ENCODE results near the gene SPOCK1. TPM values are rescaled to one million over a fixed set of nuclear protein-coding genes. Genes with fewer than 3 reads are reported as not detected.

The SPOCK1 gene
- total and polyA plus RNA-seq, 2 donors (not counting 3 experiments of a cell fraction or from before 2014, with no cell fraction given), result 144 to 280 TPM

DNA sequence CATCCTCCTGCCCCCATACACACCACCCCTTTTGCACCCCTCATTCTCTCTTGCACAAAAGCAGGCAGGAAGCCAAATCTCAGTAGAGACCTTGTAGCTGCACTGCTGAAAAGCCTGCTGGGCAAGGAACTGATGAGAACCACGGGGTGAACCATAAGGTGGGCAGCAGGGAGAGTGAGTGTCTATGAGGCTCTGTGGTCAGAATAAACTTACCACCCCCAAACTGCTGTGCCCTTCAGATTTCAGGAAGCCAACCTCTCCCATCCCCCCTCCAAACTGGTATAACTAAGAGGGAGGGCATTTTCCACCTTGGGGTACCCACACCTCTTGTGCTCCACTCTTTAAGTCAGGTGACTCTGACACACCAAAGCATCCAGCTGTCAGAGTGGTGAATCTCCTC is 471.4 kb downstream of the SPOCK1 start:
- Histone ChIP-seq H3K27ac (ENCODE audit: insufficient read depth, low read depth, low read length) (no peak overlapping the region), H4K20me1 (replicated peaks; ENCODE audit: control insufficient read depth, extremely low read depth, insufficient read depth, low read length) (peaks cover 2% of the 10 kb centered on the region), H3K79me2 (ENCODE audit: control insufficient read depth, insufficient read depth, low read length) (no peaks in the 10 kb centered on the region), H2AFZ (ENCODE audit: low read depth, low read length) (no peak overlapping the region), H3K27me3 (ENCODE audit: control insufficient read depth in 2 of 2, insufficient read depth in 2 of 2, low read length in 2 of 2) (no peaks in the 10 kb centered on the region), H3K4me1 (ENCODE audit: control insufficient read depth, extremely low read depth, insufficient read depth, low read length) (peaks cover 3% of the 10 kb centered on the region), H3K9me3 (replicated peaks; ENCODE audit: control insufficient read depth, insufficient read depth, low read length) (no peaks in the 10 kb centered on the region), H3K9ac (replicated peaks; ENCODE audit: extremely low read depth, insufficient read depth, low read length) (no peak overlapping the region), H3K4me2 (ENCODE audit: insufficient read depth, low read length) (no peak overlapping the region), H3K36me3 (ENCODE audit: control insufficient read depth in 2 of 2, extremely low read depth in 1 of 2, insufficient read depth in 2 of 2, low read length in 2 of 2) (no peaks in the 10 kb centered on the region), H3K9me1 (replicated peaks; ENCODE audit: control insufficient read depth, extremely low read depth, insufficient read depth, low read length) (no peaks in the 10 kb centered on the region), H3K4me3 (replicated peaks in 1 of 3; ENCODE audit: insufficient read depth in 1 of 3, low read depth in 1 of 3, low read length in 3 of 3) (no peak overlapping the region)
- ChIA-PET POLR2A (no interaction called here), CTCF (interaction anchor here (0.6 kb wide), 1 partner anchor 751 kb away, joined by 3 read pairs; no protein-coding TSS in a partner anchor)
- BruUV-seq (replicated peaks), result no TSS peak
- dilution Hi-C loops (cut with MboI; ENCODE audit: extremely low pct_ligation_motif_present, low sequenced_read_pairs) (no loop called here), intact Hi-C loops (cut with micrococcal nuclease) (no loop called here)
- TF ChIP-seq POLR2AphosphoS5 (IDR thresholded peaks at IDR 0.05; ENCODE audit: insufficient read depth, low read depth, low read length) (no peak), EZH2 (IDR thresholded peaks at IDR 0.05; ENCODE audit: borderline replicate concordance, low read depth, low read length, severe bottlenecking) (no peak), GATA2 (IDR thresholded peaks at IDR 0.05; ENCODE audit: insufficient read depth, insufficient read length, low read depth, low read length) (no peak), POLR2A (IDR thresholded peaks at IDR 0.05; ENCODE audit: low read depth, low read length) (no peak), MYC (IDR thresholded peaks at IDR 0.05; ENCODE audit: low read depth, low read length) (no peak), CTCF (IDR thresholded peaks at IDR 0.05; ENCODE audit: extremely low read depth in 1 of 2, insufficient read depth in 1 of 2, low read depth in 1 of 2, low read length in 2 of 2) (no peak), MAX (IDR thresholded peaks at IDR 0.05; ENCODE audit: insufficient read depth, insufficient read length) (no peak), JUN (IDR thresholded peaks at IDR 0.05; ENCODE audit: borderline replicate concordance, insufficient read depth, insufficient read length, low read depth) (no peak), FOS (IDR thresholded peaks at IDR 0.05; ENCODE audit: borderline replicate concordance, insufficient read depth, low read length) (no peak)
- DNase-seq (ENCODE audit: low read depth, low spot score) (no peak), FAIRE-seq (no peak)

All from endothelial cell of umbilical vein (primary cell).